GM21360 (cell line): ENCODE results near the gene KIFC3.
"Not testable (repeated sequence)": the region's sequence is repeated elsewhere in the genome, so short reads cannot be mapped to it uniquely, and the experiment has no call there.

Experiments
- ATAC-seq: cut with Tn5 transposase; IDR thresholded peaks from one replicate; pipeline ENCODE4 v1.9.1; 2021; ENCODE audit warnings: mild to moderate bottlenecking, moderate library complexity; ENCODE audit not compliant: unreplicated experiment

Gene KIFC3

DNA sequence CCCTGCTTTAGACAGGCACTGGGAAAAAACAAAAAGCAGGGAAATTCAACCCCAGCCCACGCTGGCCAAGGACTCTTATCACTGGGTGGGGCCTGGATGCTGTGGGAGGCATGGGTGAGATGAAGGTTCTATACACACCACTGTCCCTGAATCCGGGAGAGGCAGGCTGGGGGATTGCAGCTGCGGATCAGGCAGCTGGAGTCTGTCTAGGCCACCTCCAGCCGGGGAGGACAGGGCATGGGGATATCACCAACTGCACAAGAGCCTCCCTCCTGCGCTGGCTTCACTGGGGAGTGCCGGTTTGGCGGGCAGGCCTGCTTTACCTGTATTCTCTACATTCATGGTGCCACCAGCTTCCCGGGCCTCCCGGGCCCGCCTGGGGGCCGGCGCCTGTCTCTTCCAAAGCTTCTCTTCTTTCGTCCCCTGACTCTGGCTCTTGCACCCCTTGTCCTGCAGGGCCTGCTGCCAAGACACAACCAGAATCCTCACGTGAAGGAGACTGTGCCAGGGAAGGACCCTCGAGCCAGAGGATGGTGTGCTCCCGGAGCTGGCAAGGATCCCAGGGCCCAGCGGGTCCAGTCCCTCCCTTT, 13.9 kb downstream of the KIFC3 start:
- no peak for ATAC-seq

GRCh38 chr16:57787519-57787905, 14.8 kb downstream of the KIFC3 start:
- no peak for ATAC-seq

- ATAC-seq, result no peak
Observed at GRCh38 chr16:57786632-57787518, 15.4 kb downstream of the KIFC3 start.

GRCh38 chr16:57785924-57786323, 16.4 kb downstream of the KIFC3 start:
- ATAC-seq, result no peak

GRCh38 chr16:57785385-57785784, 16.9 kb downstream of the KIFC3 start:
- no peak for ATAC-seq

GRCh38 chr16:57784334-57784733, 18.0 kb downstream of the KIFC3 start:
- no peak for ATAC-seq

DNA sequence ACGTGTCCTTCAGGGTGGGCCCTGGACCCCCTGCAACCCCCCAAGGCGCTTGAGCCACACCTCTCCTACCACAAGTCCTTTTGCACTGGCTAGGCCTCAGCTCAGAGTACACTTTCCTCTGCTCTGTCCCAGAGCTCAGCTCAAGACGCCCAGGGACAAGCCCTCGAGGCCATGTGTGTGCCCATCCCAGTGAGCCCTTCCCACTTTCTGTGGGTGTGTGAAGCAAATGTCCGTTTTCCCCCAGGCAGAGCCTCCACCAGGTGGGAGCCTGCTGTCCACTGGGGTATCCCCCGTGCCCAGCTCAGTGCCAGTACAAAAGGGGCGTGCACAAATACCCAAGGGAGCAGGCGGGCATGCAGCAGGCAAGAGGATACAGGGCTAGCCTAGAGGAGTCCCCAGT, 18.4 kb downstream of the KIFC3 start:
- ATAC-seq, result no peak

GRCh38 chr16:57783116-57783515, 19.2 kb downstream of the KIFC3 start:
- ATAC-seq, result no peak

- ATAC-seq, result not testable (repeated sequence)
Observed at GRCh38 chr16:57782607-57783055, 19.7 kb downstream of the KIFC3 start.

DNA sequence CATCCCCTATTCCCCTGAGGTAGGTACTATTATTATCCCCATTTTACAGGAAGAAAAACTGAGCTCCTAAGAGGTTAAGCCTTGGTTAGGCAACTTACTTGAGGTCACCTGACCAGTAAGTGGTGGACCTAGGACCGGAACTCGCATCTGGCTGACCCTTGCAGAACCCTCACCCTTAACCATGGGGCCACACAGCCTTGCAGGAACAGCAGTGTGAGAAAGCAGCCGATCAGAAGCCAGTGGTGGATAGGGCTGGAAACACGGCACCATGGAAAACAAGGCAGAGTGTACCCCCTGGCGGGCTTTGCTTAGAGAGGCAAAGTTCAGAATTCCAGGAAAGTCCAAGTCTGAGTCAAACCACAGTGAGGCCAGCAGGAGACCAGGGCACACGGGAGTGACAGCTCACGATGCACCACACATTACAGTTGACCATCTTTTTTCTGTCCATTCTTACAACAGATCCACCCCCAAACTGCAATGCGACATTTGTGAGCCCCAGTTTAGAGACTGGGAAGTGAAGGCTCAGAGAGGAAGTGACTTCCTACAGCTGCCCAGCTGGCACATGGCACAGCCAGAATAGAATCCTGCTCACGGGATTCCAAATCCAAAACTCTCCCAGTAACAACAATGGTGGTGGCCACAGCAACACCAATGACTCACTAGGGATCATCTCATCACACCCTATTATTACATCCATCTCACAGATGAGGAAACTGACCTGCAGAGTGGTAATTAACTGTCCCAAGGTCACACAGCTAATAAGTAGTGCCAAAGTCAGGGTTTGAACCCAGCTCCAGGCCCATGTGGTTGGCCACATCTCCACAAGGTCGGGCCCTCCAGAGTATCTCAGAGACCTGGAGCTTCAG, 20.3 kb downstream of the KIFC3 start:
- no peak for ATAC-seq

GRCh38 chr16:57781349-57781740, 20.9 kb downstream of the KIFC3 start:
- no peak for ATAC-seq

- not testable (repeated sequence) for ATAC-seq
Observed at GRCh38 chr16:57779836-57780235, 22.5 kb downstream of the KIFC3 start.

DNA sequence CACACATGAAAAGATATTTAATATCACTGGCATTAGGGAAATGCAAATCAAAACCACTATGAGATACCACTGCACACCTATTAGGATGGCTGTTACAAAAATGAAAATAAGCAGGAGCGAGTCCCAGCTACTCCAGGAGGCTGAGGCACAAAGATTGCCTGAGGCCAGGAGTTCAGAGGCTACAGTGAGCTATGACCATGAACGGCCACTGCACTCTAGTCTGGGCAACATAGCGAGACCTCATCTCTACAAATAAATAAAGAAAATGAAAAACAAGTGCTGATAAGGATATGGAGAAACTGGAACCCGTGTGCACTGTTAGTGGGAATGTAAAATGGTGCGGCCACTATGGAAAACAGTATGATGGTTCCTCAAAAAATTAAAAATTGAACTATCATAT, 23.6 kb downstream of the KIFC3 start:
- no peak for ATAC-seq

DNA sequence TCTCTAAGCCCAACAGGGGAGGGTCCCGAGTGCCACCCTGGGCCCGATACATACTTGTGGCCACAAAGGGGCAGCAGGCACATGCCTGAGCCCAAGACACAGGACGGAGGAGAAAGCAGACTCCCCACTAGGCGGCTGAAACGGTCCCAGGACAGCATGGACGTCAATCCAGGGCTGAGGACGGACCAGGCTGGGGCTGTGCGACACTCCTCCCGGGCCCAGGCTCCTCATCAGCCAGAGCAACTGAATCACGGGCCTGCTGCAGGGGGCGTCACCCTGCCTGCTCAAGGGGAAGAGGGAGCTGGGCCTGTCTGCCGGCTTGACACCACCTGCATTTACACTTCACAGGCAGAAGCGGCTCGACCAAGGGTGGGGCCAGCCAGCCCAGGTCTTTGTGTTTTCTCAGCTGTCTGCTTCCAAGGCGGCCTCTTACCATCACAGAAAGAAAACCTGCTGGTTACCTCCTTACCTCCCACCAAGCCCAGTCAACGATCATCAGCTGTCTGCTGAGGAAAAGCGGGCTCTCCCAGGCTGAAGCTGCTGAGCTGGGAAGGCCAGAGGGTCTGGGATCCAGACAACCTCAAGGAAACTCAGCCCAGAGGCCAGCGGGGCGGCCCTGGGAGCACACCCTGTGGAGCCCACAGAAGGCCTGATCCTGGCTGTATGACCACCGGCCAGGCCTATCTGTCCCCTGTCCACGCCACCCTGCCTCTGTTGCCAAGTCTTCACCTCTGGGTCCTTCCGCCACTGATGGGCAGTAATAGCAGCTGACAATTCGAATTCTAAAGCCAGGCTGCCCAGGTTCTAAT, 26.4 kb downstream of the KIFC3 start:
- ATAC-seq, result no peak

DNA sequence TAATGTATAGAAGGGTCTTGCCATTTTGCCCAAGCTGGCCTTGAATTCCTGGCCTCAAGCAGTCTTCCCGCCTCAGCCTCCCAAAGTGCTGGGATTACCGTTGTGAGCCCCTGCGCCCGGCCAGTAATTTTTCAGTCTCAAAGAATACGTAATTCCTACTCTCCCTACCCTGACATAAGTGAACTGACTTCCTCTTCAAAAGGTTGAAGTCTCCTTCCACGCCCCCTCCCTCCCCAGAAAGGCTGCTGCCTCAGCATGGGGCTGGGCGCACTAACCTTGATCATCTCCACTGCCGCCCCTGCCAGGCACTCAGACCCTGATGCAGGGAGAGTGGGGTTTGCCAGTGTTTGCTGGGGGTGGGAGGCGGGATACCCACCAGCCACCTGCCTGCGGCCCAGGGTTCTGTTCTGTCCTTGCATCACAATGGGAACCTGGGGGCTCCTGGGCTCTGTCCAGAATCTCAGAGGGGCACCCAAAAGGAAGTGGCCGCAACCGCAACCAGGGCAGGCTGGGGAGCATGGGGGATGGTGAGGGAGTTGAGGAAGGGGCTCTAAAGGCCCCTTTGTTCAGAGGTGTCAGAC, 27.5 kb downstream of the KIFC3 start:
- no peak for ATAC-seq

DNA sequence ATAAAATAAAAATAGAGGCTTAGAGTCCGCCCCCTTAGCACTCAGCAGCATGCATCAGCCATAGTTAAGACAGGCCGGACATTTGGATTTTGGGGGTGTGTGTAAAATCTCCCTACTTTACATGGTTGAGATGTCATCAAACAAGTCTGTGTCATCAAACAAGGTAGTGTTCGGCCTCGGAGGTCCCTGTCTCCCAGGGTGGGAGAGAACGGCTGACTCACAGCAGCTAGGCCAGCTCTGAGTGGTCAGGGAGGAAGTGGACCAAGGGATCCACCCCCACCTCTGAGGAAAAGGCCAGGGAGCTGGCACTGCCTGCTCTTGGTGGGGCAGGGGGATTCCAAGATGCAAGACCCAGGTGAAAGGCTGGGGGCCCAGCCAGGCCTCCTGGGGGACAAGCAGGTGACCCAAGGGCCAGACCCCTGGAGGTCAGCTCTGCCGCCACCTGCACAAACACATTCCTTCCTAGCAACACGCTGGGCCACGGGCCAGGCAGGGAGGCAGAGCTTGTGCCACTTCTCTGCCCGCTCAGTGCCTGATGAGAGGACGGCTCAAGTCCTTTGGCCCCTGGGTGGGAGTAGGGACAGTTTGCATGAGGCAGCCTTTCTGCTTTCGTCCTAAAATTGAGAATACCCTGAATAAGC, 28.5 kb downstream of the KIFC3 start:
- no peak for ATAC-seq

DNA sequence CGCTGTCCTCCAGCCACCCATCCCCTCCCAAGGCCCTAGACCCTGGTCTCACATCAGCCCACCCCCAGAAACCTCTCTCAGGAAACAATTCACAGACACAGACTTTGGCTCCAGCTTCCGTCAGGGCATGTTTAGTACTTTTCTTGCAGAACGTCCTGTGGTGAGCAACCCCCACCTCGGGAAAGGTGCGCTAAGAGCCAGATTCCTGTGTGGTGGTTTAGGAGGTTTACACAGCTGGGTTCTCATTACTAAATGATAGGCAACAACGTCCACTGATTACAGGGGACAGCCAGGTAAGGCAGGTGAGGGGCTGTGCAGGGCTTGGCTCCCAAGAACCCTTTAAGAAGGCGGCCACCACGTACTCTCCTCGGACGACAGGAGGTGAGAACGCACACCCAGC, 29.3 kb downstream of the KIFC3 start:
- ATAC-seq, result no peak

DNA sequence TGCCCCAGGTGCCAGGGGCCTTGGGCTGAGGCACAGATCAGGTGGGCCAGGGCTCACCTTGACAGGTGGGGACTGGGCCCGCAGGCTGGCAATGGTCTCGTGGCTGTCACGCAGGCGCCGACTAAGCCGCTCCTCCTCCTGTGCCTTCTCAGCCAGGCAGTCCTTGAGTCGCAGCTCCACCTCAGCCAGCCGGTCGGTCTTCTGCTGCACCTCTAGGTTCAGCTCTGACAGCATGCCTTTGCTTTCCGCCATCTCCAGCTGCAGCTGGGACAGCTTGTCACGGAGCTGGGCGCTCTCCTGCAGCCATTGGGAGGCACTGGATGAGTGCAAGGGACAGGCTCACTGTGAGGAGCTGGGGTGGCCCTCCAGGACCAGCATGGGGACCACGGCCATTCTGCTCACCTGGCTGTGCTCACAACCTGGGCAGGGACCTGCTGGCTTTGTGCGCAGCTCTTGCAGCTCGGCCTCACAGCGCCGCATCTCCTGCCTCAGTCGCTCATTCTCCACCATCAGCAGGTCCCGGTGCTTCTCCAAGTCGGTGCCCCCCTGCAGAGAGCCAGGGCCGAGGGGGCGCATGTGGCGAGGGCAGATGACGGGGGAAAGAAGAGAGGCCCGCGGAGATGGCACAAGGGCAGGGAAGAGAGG, 31.0 kb downstream of the KIFC3 start:
- no peak for ATAC-seq

DNA sequence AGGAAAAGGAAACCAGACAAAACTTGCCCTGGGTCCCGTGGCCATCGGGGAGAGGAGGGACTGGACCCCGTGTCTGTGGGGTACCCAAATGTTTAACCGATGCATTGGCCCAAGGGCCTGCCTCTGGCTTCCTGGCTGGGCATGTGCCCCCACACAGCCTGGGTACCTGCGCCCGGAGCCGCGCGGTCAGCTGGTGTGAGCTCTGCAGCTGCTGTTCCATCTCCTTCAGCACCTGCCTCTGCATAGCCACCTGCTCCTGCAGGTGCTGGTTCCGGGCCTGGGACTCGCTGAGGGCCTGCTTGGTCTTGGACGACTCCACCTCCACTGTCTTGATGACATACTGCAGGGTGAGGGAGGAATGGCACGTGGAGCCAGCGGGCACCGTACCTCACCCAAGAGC, 31.9 kb downstream of the KIFC3 start:
- ATAC-seq, result no peak
